HuH-7 (cell line): Measurements from ENCODE around the gene SLC12A8.

ENCODE experiments used
- DNase-seq: peaks from one replicate; pipeline ENCODE4 v3.0.0; 2011; ENCODE audit warnings: low spot score

Gene SLC12A8

GRCh38 chr3:125052624-125053303 is 159.8 kb downstream of the SLC12A8 start:
- DNase-seq, result peak; percentile 71

GRCh38 chr3:125051715-125052581 is 160.6 kb downstream of the SLC12A8 start:
- no peak for DNase-seq

- no peak for DNase-seq
Measured at GRCh38 chr3:125051205-125051604, 161.3 kb downstream of the SLC12A8 start.

DNA sequence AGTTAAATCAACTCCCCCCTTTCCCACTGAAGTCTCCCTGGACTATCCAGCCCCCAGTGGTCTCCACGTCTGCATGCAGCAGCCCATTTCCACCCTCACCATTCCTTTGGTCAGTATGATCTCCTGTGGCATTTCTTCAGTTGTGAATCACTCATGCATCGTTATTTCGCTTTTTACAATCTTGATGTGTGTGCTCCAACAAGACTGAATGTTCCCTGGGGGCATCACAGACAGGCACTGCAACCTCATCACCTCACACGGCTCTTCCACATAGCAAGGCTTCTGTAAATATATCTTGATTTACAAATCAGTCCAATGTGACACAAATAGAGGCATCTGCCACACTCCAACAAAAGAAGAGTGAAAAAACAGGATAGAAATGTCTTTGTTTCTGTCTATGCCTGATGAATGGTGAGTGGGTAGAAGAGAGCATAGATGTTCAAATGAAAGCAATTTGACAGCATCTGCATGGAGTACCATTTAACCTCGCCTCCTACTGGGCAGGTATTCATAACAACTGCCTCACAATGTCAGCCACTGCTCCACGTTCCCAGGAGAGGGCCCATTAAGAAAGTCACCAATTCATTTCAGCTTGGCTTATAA is 162.0 kb downstream of the SLC12A8 start:
- no peak for DNase-seq

DNA sequence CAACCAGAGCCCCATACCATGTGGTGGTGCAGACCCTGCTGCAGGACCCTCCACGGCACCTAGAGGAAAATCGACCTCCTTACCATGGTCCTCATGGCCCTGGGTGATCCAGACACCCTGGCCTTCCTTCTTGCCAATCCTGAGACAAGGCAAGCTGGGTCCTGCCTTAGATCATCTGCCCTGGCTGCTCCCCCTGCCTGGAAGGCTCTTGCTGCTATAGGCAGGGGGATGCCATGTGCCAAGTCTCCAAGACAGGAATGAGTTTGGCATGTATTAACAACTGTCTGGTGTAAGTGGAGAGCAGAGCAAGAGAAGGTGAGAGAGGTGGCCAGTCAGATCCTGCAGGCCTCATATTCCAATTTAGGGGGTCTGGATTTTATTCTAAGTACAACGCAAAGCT is 164.3 kb downstream of the SLC12A8 start:
- DNase-seq, result no peak

DNA sequence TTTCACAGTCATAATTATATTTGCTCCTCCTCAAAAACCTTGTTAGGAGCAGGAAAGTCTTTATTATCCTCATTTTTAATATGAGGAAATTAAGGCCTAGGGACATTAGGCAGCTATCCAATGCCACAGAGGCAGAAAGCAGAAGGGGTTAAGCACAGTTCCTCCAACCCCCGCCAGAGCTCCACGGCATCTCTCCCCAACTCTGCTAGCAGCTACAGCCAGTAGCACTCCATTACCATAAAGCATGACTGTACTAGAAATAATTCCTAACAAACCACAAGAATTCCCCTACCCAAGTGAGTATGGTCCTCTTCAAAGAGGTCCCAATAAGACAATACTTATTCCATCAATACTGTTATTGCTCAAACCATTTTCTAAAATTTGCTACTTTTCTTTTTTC is 166.6 kb downstream of the SLC12A8 start:
- DNase-seq, result no peak

GRCh38 chr3:125045194-125045593 is 167.4 kb downstream of the SLC12A8 start:
- no peak for DNase-seq

- no peak for DNase-seq
Measured at GRCh38 chr3:125043599-125044151, 168.9 kb downstream of the SLC12A8 start.

- no peak for DNase-seq
Measured at GRCh38 chr3:125042725-125043406, 169.7 kb downstream of the SLC12A8 start.

- DNase-seq, result no peak
Measured at GRCh38 chr3:125039131-125040100, 173.1 kb downstream of the SLC12A8 start.

GRCh38 chr3:125037498-125038150 is 174.9 kb downstream of the SLC12A8 start:
- DNase-seq, result no peak

DNA sequence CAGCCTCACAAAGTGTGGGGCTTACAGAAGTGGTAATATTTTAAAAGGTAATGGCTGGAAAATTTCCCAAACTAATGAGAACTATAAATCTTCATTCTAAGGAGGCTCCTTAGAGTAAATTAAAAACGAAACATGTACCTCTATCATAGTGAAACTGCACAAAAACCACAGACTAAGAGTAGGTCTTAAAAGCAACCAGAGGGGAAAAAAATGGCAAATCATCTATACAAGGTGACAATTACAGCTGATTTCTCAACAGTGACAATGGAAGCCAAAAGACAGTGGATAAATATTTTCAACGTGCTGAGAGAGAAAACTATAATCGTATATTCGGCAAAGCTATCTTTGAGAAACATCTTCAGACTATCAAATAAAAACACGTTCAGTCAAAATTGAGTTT is 177.3 kb downstream of the SLC12A8 start:
- DNase-seq, result no peak

DNA sequence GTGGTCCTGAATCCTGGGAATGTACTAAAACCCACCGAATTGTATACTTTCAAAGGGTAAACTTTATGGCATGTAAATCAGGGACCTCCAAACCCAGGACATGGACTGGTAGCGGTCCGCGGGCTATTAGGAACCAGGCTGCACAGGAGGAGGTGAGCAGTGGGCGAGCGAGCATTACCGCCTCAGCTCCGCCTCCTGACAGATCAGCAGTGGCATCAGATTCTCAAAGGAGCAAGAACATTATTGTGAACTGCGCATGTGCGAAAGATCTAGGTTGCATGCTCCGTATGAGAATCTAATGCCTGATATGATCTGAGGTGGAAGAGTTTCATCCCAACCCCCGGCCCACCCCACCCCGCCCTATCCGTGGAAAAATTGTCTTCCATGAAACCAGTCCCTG is 178.9 kb downstream of the SLC12A8 start:
- no peak for DNase-seq

GRCh38 chr3:125033135-125033534 is 179.4 kb downstream of the SLC12A8 start:
- DNase-seq, result no peak

DNA sequence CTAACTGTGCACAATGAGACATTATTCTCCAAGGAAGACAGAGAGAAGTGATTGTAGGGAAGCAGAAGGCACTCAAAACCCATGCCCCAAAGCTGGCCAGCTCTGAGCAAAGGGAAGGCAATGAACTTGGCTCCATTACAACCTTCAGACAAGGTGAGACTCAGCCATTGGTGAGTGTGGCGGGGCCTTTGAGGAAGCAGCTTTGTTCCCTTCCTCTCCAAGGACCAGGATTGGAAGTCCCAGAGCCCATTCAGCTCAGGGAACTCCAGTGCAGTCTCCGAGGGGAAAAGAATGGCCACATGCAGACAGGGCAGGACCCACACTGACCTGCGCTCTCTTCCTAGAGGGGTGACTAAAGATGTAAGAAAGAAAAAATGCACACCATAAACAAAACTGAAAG is 179.9 kb downstream of the SLC12A8 start:
- no peak for DNase-seq
